Measurements from ENCODE around the gene IL3RA.

DNA sequence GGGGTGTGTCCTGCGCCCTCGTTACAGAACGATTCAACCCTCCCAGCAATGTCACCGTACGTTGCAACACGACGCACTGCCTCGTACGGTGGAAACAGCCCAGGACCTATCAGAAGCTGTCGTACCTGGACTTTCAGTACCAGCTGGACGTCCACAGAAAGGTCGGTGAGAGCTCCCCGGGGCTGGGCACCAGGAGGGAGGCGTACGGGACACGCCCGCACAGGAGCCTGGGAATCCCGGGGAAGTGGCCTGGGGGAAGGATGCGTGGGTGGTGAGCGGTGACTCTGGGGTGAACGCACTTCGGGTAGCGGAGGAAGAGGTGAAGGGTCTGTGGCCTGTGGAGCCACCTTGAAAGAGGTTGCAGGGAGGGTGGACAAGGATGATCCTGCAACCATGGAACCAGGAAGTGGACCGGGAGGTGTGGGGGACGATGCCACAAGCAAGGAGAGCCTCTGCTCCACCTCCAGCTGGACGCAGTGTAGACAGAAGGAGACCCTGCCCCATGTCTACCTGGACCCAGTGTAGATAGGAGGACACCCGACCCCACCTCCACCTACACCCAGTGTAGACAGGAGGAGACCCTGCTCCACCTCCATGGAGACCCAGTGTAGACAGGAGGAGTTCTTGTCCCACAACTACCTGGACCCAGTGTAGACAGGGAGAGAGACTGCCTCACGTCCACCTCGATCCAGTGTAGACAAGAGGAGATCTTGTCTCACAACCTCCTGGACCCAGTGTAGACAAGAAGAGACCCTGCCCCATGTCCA is 42.1 kb upstream of the IL3RA start:
- TF ChIP-seq, protein P1, sequence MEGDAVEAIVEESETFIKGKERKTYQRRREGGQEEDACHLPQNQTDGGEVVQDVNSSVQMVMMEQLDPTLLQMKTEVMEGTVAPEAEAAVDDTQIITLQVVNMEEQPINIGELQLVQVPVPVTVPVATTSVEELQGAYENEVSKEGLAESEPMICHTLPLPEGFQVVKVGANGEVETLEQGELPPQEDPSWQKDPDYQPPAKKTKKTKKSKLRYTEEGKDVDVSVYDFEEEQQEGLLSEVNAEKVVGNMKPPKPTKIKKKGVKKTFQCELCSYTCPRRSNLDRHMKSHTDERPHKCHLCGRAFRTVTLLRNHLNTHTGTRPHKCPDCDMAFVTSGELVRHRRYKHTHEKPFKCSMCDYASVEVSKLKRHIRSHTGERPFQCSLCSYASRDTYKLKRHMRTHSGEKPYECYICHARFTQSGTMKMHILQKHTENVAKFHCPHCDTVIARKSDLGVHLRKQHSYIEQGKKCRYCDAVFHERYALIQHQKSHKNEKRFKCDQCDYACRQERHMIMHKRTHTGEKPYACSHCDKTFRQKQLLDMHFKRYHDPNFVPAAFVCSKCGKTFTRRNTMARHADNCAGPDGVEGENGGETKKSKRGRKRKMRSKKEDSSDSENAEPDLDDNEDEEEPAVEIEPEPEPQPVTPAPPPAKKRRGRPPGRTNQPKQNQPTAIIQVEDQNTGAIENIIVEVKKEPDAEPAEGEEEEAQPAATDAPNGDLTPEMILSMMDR (IDR thresholded peaks at IDR 0.05; ENCODE audit: low read length) = no peak
- no peak for TF ChIP-seq EZH2 (IDR thresholded peaks at IDR 0.05; ENCODE audit: borderline replicate concordance, low read length)
